Loucy (cell line): Measurements from ENCODE around the gene PPARA.
"Not testable (repeated sequence)": the region's sequence is repeated elsewhere in the genome, so short reads cannot be mapped to it uniquely, and the experiment has no call there.

Source experiments
- H2AFZ ChIP-seq: fragments of 200-600 bp; sonication (generic); 2 replicates; pipeline ENCODE4 v1.6.0; 2016; ENCODE audit warnings: antibody characterized with exemption, mild to moderate bottlenecking, low read length, moderate library complexity
- H3F3A ChIP-seq: fragments of 200-600 bp; 2 replicates; pipeline ENCODE4 v1.6.0; 2016; ENCODE audit warnings: antibody characterized with exemption, low read depth, mild to moderate bottlenecking
- H3K27me3 ChIP-seq: fragments of 200-600 bp; sonication (generic); 2 replicates; pipeline ENCODE4 v1.6.1; 2014; ENCODE audit warnings: low read length, mild to moderate bottlenecking; ENCODE audit not compliant: insufficient read depth, poor library complexity, severe bottlenecking
- H3K36me3 ChIP-seq: fragments of 200-600 bp; sonication (generic); 2 replicates; pipeline ENCODE4 v1.6.1; 2016; ENCODE audit warnings: low read length; ENCODE audit not compliant: insufficient read depth
- H3K4me1 ChIP-seq: fragments of 200-600 bp; sonication (generic); 2 replicates; pipeline ENCODE4 v1.5.1; 2014; ENCODE audit warnings: low read length, mild to moderate bottlenecking; ENCODE audit not compliant: insufficient read depth, poor library complexity, severe bottlenecking
- H3K4me2 ChIP-seq: fragments of 200-600 bp; sonication (generic); 2 replicates; pipeline ENCODE4 v1.6.0; 2014; ENCODE audit warnings: antibody characterized with exemption, low read length, low read depth, mild to moderate bottlenecking; ENCODE audit not compliant: poor library complexity, severe bottlenecking
- H3K4me3 ChIP-seq: fragments of 200-600 bp; sonication (generic); 2 replicates; pipeline ENCODE4 v1.5.1; 2014; ENCODE audit warnings: low read length, mild to moderate bottlenecking, mixed read lengths; ENCODE audit not compliant: poor library complexity, severe bottlenecking
- H3K79me2 ChIP-seq: fragments of 200-600 bp; sonication (generic); 2 replicates; pipeline ENCODE4 v1.6.1; 2014; ENCODE audit warnings: low read length; ENCODE audit not compliant: insufficient read depth
- H3K9ac ChIP-seq: fragments of 200-600 bp; sonication (generic); 2 replicates; pipeline ENCODE4 v1.6.0; 2014; ENCODE audit warnings: mild to moderate bottlenecking, low read depth, low read length, moderate library complexity; ENCODE audit not compliant: poor library complexity, severe bottlenecking
- H3K9me2 ChIP-seq: fragments of 200-600 bp; sonication (generic); replicated peaks from 2 replicates; pipeline ENCODE4 v1.6.1; 2016; ENCODE audit warnings: low read depth, low read length, mixed read lengths
- H3K9me3 ChIP-seq: fragments of 200-600 bp; sonication (generic); 2 replicates; pipeline ENCODE4 v1.6.1; 2014; ENCODE audit warnings: mild to moderate bottlenecking, antibody characterized with exemption, low read length, low read depth; ENCODE audit not compliant: insufficient read depth
- H4K20me1 ChIP-seq: fragments of 200-600 bp; sonication (generic); 2 replicates; pipeline ENCODE4 v1.6.0; 2014; ENCODE audit warnings: antibody characterized with exemption, low read length, mild to moderate bottlenecking; ENCODE audit not compliant: insufficient read depth, poor library complexity, severe bottlenecking
- CTCF ChIP-seq: fragments of 200-600 bp; sonication (generic); conservative IDR thresholded peaks from 2 replicates; pipeline ENCODE4 v1.5.1; 2014; ENCODE audit warnings: mild to moderate bottlenecking, antibody characterized with exemption, low read length
- EZH2phosphoT487 ChIP-seq: fragments of 200-600 bp; IDR thresholded peaks from 2 replicates; pipeline ENCODE4 v1.6.1; 2018; ENCODE audit warnings: antibody characterized with exemption, mild to moderate bottlenecking, moderate library complexity, borderline replicate concordance

Gene PPARA

GRCh38 chr22:46138058-46138797 is 12.1 kb upstream of the PPARA start:
- H3K9me3 ChIP-seq = no peaks in the 10 kb centered on the region
- no peaks in the 10 kb centered on the region for H3F3A ChIP-seq
- no peaks in the 10 kb centered on the region for H3K4me1 ChIP-seq
- no peak overlapping the region for H2AFZ ChIP-seq
- no peak overlapping the region for H3K9ac ChIP-seq
- no peak overlapping the region for H3K4me2 ChIP-seq
- H3K27me3 ChIP-seq = no peaks in the 10 kb centered on the region
- no peaks in the 10 kb centered on the region for H3K9me2 ChIP-seq
- H3K79me2 ChIP-seq = no peaks in the 10 kb centered on the region
- TF ChIP-seq CTCF (no peak), EZH2phosphoT487 (no peak)
- no peaks in the 10 kb centered on the region for H4K20me1 ChIP-seq
- H3K4me3 ChIP-seq = no peak overlapping the region
- H3K36me3 ChIP-seq = no peaks in the 10 kb centered on the region

GRCh38 chr22:46139417-46139816 is 10.9 kb upstream of the PPARA start:
- H3K27me3 ChIP-seq, H3K9me2 ChIP-seq, H3K9me3 ChIP-seq, H4K20me1 ChIP-seq, H3K4me2 ChIP-seq, H3K79me2 ChIP-seq, H3K36me3 ChIP-seq, H3K9ac ChIP-seq, H3K4me3 ChIP-seq, H3F3A ChIP-seq, H2AFZ ChIP-seq, H3K4me1 ChIP-seq: not testable (repeated sequence)

- H4K20me1 ChIP-seq = no peaks in the 10 kb centered on the region
- no peaks in the 10 kb centered on the region for H3K4me1 ChIP-seq
- no peaks in the 10 kb centered on the region for H3K9me2 ChIP-seq
- no peak overlapping the region for H3K4me3 ChIP-seq
- no peak for TF ChIP-seq EZH2phosphoT487
- TF ChIP-seq CTCF = no peak
- H3K79me2 ChIP-seq = no peaks in the 10 kb centered on the region
- H3K9ac ChIP-seq = no peak overlapping the region
- no peak overlapping the region for H3K4me2 ChIP-seq
- H3K9me3 ChIP-seq = no peaks in the 10 kb centered on the region
- no peak overlapping the region for H2AFZ ChIP-seq
- H3K36me3 ChIP-seq = no peaks in the 10 kb centered on the region
- H3F3A ChIP-seq = no peaks in the 10 kb centered on the region
- no peaks in the 10 kb centered on the region for H3K27me3 ChIP-seq
Observed at GRCh38 chr22:46139895-46140350, 10.4 kb upstream of the PPARA start.
